ENCODE measurements around the gene OR13J1.
"Not testable (repeated sequence)": the region's sequence is repeated elsewhere in the genome, so short reads cannot be mapped to it uniquely, and the experiment has no call there.

OR13J1 gene

GRCh38 chr9:35870351-35870923 is at the start of gene OR13J1:
Gene OR13J1 (minus strand): TSS chr9:35870401. CDS start chr9:35870401, 0 bp downstream.
- DNase-seq (ENCODE audit: low read depth in 2 of 2) = no peak

GRCh38 chr9:35919212-35920008 is 49.2 kb upstream of the OR13J1 start:
- no peak for DNase-seq (ENCODE audit: low read depth in 2 of 2)

GRCh38 chr9:35918780-35919179 is 48.6 kb upstream of the OR13J1 start:
- DNase-seq (ENCODE audit: low read depth in 2 of 2) = no peak

- no peak for DNase-seq (ENCODE audit: low read depth in 2 of 2)
These were observed 47.1 kb upstream of the OR13J1 start for GRCh38 chr9:35917261-35917660.

- DNase-seq (ENCODE audit: low read depth in 2 of 2) = no peak
These were observed 45.6 kb upstream of the OR13J1 start for GRCh38 chr9:35915681-35916294.

GRCh38 chr9:35914301-35914807 is 44.2 kb upstream of the OR13J1 start:
- no peak for DNase-seq (ENCODE audit: low read depth in 2 of 2)

- DNase-seq (ENCODE audit: low read depth in 2 of 2) = not testable (repeated sequence)
These were observed 43.2 kb upstream of the OR13J1 start for GRCh38 chr9:35913429-35913828.

GRCh38 chr9:35912791-35913400 is 42.7 kb upstream of the OR13J1 start:
- no peak for DNase-seq (ENCODE audit: low read depth in 2 of 2)

- DNase-seq (ENCODE audit: low read depth in 2 of 2) = no peak
These were observed 41.5 kb upstream of the OR13J1 start for GRCh38 chr9:35911690-35912089.

GRCh38 chr9:35910613-35911359 is 40.6 kb upstream of the OR13J1 start:
- no peak for DNase-seq (ENCODE audit: low read depth in 2 of 2)

GRCh38 chr9:35909687-35910612 is 39.7 kb upstream of the OR13J1 start:
- DNase-seq (ENCODE audit: low read depth in 2 of 2) = no peak

GRCh38 chr9:35909274-35909673 is 39.1 kb upstream of the OR13J1 start, which contains the start of gene SPAAR:
Gene SPAAR (plus strand): TSS chr9:35909490. CDS start chr9:35910464, 974 bp downstream.
- DNase-seq (ENCODE audit: low read depth in 2 of 2) = no peak

GRCh38 chr9:35908504-35909125 is 38.4 kb upstream of the OR13J1 start:
- no peak for DNase-seq (ENCODE audit: low read depth in 2 of 2)

GRCh38 chr9:35907711-35908503 is 37.7 kb upstream of the OR13J1 start:
- no peak for DNase-seq (ENCODE audit: low read depth in 2 of 2)

GRCh38 chr9:35906923-35907699 is 36.9 kb upstream of the OR13J1 start:
- DNase-seq (ENCODE audit: low read depth in 2 of 2) = no peak

GRCh38 chr9:35905912-35906679 is 35.9 kb upstream of the OR13J1 start, which contains the start of gene HRCT1:
Gene HRCT1 (plus strand): TSS chr9:35906202. CDS start chr9:35906288, 86 bp downstream.
- DNase-seq (ENCODE audit: low read depth in 2 of 2) = no peak

GRCh38 chr9:35905051-35905781 is 35.0 kb upstream of the OR13J1 start:
- no peak for DNase-seq (ENCODE audit: low read depth in 2 of 2)

Data from activated CD8-positive, alpha-beta memory T cell treated with anti-CD3 and anti-CD28 coated beads for 4 hours (primary cell).